Measurements from ENCODE around the gene TOMM34.

The TOMM34 gene

GRCh38 chr20:44969300-44969894, 9.2 kb upstream of the TOMM34 start:
- Mint-ChIP-seq H3K4me1 (peaks cover 71% of the 10 kb centered on the region), H3K36me3 (ENCODE audit: low read depth) (peaks cover 64% of the 10 kb centered on the region)
- ATAC-seq = no peak

GRCh38 chr20:44967207-44967807, 7.1 kb upstream of the TOMM34 start:
- DNase-seq (peak; percentile 13), ATAC-seq (peak; percentile 12)
- H3K9me3 Mint-ChIP-seq = no peaks in the 10 kb centered on the region
- peaks cover 72% of the 10 kb centered on the region for H3K4me1 Mint-ChIP-seq
- H3K27me3 Mint-ChIP-seq = no peaks in the 10 kb centered on the region
- peak overlapping the region; percentile 96 for H3K4me3 Mint-ChIP-seq
- H3K27ac Mint-ChIP-seq = peak overlapping the region; percentile 96
- H3K36me3 Mint-ChIP-seq (ENCODE audit: low read depth) = peaks cover 44% of the 10 kb centered on the region

More at GRCh38 chr20:44969300-44969894, 9.2 kb upstream of the TOMM34 start:
- H3K9me3 Mint-ChIP-seq = no peaks in the 10 kb centered on the region
- peak overlapping the region; percentile 96 for H3K27ac Mint-ChIP-seq
- H3K4me3 Mint-ChIP-seq = peak overlapping the region; percentile 96
- DNase-seq = peak; percentile 16
- no peaks in the 10 kb centered on the region for H3K27me3 Mint-ChIP-seq

GRCh38 chr20:44966030-44966961, 6.1 kb upstream of the TOMM34 start, which contains the start of gene STK4:
Gene STK4, plus strand, starts transcription at chr20:44966512. Its CDS starts 57 bp downstream, at chr20:44966569.
- H3K9me3 Mint-ChIP-seq = no peaks in the 10 kb centered on the region
- H3K27me3 Mint-ChIP-seq = no peaks in the 10 kb centered on the region
- DNase-seq = peak; percentile 96

GRCh38 chr20:44965651-44966029, 5.4 kb upstream of the TOMM34 start:
- ATAC-seq (no peak), DNase-seq (no peak)
- H3K4me3 Mint-ChIP-seq = peak overlapping the region; percentile 96
- peak overlapping the region; percentile 96 for H3K27ac Mint-ChIP-seq
- no peaks in the 10 kb centered on the region for H3K9me3 Mint-ChIP-seq
- peaks cover 34% of the 10 kb centered on the region for H3K36me3 Mint-ChIP-seq (ENCODE audit: low read depth)
- H3K27me3 Mint-ChIP-seq = no peaks in the 10 kb centered on the region
- H3K4me1 Mint-ChIP-seq = peaks cover 72% of the 10 kb centered on the region

More at GRCh38 chr20:44966030-44966961, 6.1 kb upstream of the TOMM34 start, which contains the start of gene STK4:
- H3K36me3 Mint-ChIP-seq (ENCODE audit: low read depth) = peaks cover 35% of the 10 kb centered on the region
- H3K4me3 Mint-ChIP-seq = peak within 1 kb of the TSS; percentile 96
- H3K4me1 Mint-ChIP-seq = peaks cover 72% of the 10 kb centered on the region
- ATAC-seq = peak; percentile 75
- H3K27ac Mint-ChIP-seq = peak within 1 kb of the TSS; percentile 96

GRCh38 chr20:44963325-44964215, 3.4 kb upstream of the TOMM34 start:
- Mint-ChIP-seq H3K36me3 (ENCODE audit: low read depth) (peaks cover 33% of the 10 kb centered on the region), H3K27me3 (no peaks in the 10 kb centered on the region), H3K9me3 (no peaks in the 10 kb centered on the region), H3K27ac (peak overlapping the region; percentile 57), H3K4me1 (peaks cover 69% of the 10 kb centered on the region), H3K4me3 (no peak overlapping the region)
- DNase-seq = peak; percentile 25
- ATAC-seq = no peak

GRCh38 chr20:44962483-44962882, 2.3 kb upstream of the TOMM34 start:
- Mint-ChIP-seq H3K4me1 (peaks cover 76% of the 10 kb centered on the region), H3K4me3 (no peak overlapping the region), H3K27ac (peak overlapping the region; percentile 78), H3K27me3 (no peaks in the 10 kb centered on the region), H3K36me3 (ENCODE audit: low read depth) (peaks cover 34% of the 10 kb centered on the region), H3K9me3 (no peaks in the 10 kb centered on the region)
- DNase-seq (no peak), ATAC-seq (no peak)

GRCh38 chr20:44961870-44962267, 1.7 kb upstream of the TOMM34 start:
- peaks cover 34% of the 10 kb centered on the region for H3K36me3 Mint-ChIP-seq (ENCODE audit: low read depth)
- ATAC-seq (no peak), DNase-seq (no peak)
- no peaks in the 10 kb centered on the region for H3K9me3 Mint-ChIP-seq
- peaks cover 82% of the 10 kb centered on the region for H3K4me1 Mint-ChIP-seq
- peak overlapping the region; percentile 47 for H3K27ac Mint-ChIP-seq
- no peak overlapping the region for H3K4me3 Mint-ChIP-seq
- no peaks in the 10 kb centered on the region for H3K27me3 Mint-ChIP-seq

- peak overlapping the region; percentile 98 for H3K27ac Mint-ChIP-seq
- no peak for ATAC-seq
- no peaks in the 10 kb centered on the region for H3K27me3 Mint-ChIP-seq
- peaks cover 88% of the 10 kb centered on the region for H3K4me1 Mint-ChIP-seq
- H3K4me3 Mint-ChIP-seq = peak overlapping the region; percentile 92
- peaks cover 33% of the 10 kb centered on the region for H3K36me3 Mint-ChIP-seq (ENCODE audit: low read depth)
- no peaks in the 10 kb centered on the region for H3K9me3 Mint-ChIP-seq
- DNase-seq = no peak
These were observed 1.0 kb upstream of the TOMM34 start for GRCh38 chr20:44961011-44961869.

GRCh38 chr20:44959638-44960102, 527 bp downstream of the TOMM34 start:
- Mint-ChIP-seq H3K9me3 (no peaks in the 10 kb centered on the region), H3K27ac (peak overlapping the region; percentile 98), H3K27me3 (no peaks in the 10 kb centered on the region), H3K36me3 (ENCODE audit: low read depth) (peaks cover 49% of the 10 kb centered on the region), H3K4me1 (peaks cover 90% of the 10 kb centered on the region), H3K4me3 (peak overlapping the region; percentile 92)
- peak; percentile 77 for ATAC-seq
- DNase-seq = peak; percentile 66

GRCh38 chr20:44959082-44959637, 1.0 kb downstream of the TOMM34 start:
- peak; percentile 27 for DNase-seq
- Mint-ChIP-seq H3K4me1 (peaks cover 88% of the 10 kb centered on the region), H3K27me3 (no peaks in the 10 kb centered on the region), H3K4me3 (peak overlapping the region; percentile 92), H3K36me3 (ENCODE audit: low read depth) (peaks cover 53% of the 10 kb centered on the region), H3K27ac (peak overlapping the region; percentile 98), H3K9me3 (no peaks in the 10 kb centered on the region)
- peak; percentile 33 for ATAC-seq

- no peaks in the 10 kb centered on the region for H3K9me3 Mint-ChIP-seq
- ATAC-seq (no peak), DNase-seq (no peak)
- H3K4me3 Mint-ChIP-seq = peak overlapping the region; percentile 92
- H3K36me3 Mint-ChIP-seq (ENCODE audit: low read depth) = peaks cover 62% of the 10 kb centered on the region
- peaks cover 86% of the 10 kb centered on the region for H3K4me1 Mint-ChIP-seq
- H3K27me3 Mint-ChIP-seq = no peaks in the 10 kb centered on the region
- peak overlapping the region; percentile 98 for H3K27ac Mint-ChIP-seq
These were observed 1.9 kb downstream of the TOMM34 start for GRCh38 chr20:44958276-44958675.

- Mint-ChIP-seq H3K27me3 (no peaks in the 10 kb centered on the region), H3K4me1 (peaks cover 76% of the 10 kb centered on the region), H3K36me3 (ENCODE audit: low read depth) (peaks cover 80% of the 10 kb centered on the region), H3K27ac (no peak overlapping the region), H3K4me3 (no peak overlapping the region), H3K9me3 (no peaks in the 10 kb centered on the region)
- ATAC-seq = no peak
- no peak for DNase-seq
These were observed 3.8 kb downstream of the TOMM34 start for GRCh38 chr20:44956410-44956809.

GRCh38 chr20:44955270-44955669, 4.9 kb downstream of the TOMM34 start:
- peaks cover 89% of the 10 kb centered on the region for H3K36me3 Mint-ChIP-seq (ENCODE audit: low read depth)
- no peak overlapping the region for H3K4me3 Mint-ChIP-seq
- no peak for DNase-seq
- no peaks in the 10 kb centered on the region for H3K27me3 Mint-ChIP-seq
- no peak for ATAC-seq
- no peaks in the 10 kb centered on the region for H3K9me3 Mint-ChIP-seq
- H3K4me1 Mint-ChIP-seq = peaks cover 64% of the 10 kb centered on the region
- peak overlapping the region; percentile 32 for H3K27ac Mint-ChIP-seq
